ENCODE measurements around the gene SLC10A7. TPM values are rescaled to one million over a fixed set of nuclear protein-coding genes. Genes with fewer than 3 reads are reported as not detected.

SLC10A7 gene
- total and polyA plus RNA-seq, 4 donors, result 7.3 to 25.6 (median 15.5) TPM

GRCh38 chr4:146232131-146232722 is 289.5 kb downstream of the SLC10A7 start:
- Histone ChIP-seq H3K9me3 (ENCODE audit: control insufficient read depth, insufficient read depth, low read length) (no peaks in the 10 kb centered on the region), H3K27ac (ENCODE audit: low read depth, low read length) (no peak overlapping the region), H3K4me1 (ENCODE audit: control insufficient read depth, insufficient read depth, low read length) (peaks cover 5% of the 10 kb centered on the region), H3K4me3 (ENCODE audit: low read depth, low read length) (no peak overlapping the region), H3K36me3 (ENCODE audit: control insufficient read depth, insufficient read depth, low read length) (no peaks in the 10 kb centered on the region), H3K27me3 (ENCODE audit: control insufficient read depth, insufficient read depth, low read length) (no peaks in the 10 kb centered on the region)
- no peak for DNase-seq (ENCODE audit: low read depth in 4 of 6, low spot score in 6 of 6)
- WGBS (ENCODE audit: insufficient coverage), result 100% methylated on average over 1 of the region's 1 CpG

DNA sequence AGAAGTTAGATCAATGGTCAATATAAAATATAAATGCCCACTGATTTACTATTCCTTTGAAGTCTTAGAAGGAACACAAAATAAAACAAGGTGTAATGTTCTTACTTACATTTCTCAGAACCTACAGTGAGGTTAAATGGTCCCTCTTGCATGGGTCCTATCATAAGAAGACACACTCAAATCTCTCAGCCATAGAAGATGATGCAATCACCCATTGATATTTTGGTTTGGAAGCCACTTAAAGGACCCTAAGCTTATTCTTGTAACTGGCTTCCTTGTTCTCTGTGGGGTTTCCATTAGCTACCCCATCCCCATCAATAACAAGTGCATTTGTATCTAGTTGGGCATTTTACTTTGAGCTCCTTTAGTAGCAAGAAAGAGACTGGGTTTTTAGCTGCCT is 292.3 kb downstream of the SLC10A7 start:
- no peak for DNase-seq (ENCODE audit: low read depth in 4 of 6, low spot score in 6 of 6)
- no peak overlapping the region for H3K4me3 ChIP-seq (ENCODE audit: low read depth, low read length)
- no peaks in the 10 kb centered on the region for H3K9me3 ChIP-seq (ENCODE audit: control insufficient read depth, insufficient read depth, low read length)
- H3K36me3 ChIP-seq (ENCODE audit: control insufficient read depth, insufficient read depth, low read length), result no peaks in the 10 kb centered on the region
- H3K4me1 ChIP-seq (ENCODE audit: control insufficient read depth, insufficient read depth, low read length), result peaks cover 7% of the 10 kb centered on the region
- no peak overlapping the region for H3K27ac ChIP-seq (ENCODE audit: low read depth, low read length)
- no peaks in the 10 kb centered on the region for H3K27me3 ChIP-seq (ENCODE audit: control insufficient read depth, insufficient read depth, low read length)

DNA sequence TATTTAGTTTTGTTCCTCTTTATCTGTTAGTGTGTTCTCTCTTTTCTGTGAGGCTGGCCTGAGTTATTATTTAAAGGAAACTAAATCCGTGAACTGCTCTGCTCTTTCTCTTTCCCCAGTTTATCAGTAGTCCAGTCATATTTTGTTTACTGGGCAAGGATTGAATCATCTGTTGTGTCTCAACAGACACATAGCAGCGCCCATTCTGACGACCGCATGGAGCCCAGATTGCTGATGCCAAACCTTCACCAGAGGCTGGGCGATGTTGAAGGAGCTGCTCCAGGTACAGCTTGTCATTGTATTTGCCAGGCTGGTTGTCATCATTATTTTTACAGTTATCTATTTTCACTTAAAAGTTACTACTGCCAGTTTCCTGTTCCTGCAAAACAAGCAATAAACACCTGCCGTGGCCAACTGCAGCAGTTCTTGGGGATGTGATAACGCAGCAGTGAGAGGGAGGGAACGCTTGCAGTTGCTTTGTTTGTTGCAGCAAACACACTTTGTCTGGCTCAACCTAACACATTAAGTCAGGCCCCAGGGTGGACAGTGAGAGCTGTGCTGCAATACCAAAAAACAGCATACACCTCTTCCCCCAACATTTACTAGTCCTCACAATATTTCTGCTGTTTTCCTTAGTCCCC is 297.3 kb downstream of the SLC10A7 start:
- WGBS (ENCODE audit: insufficient coverage), result 14% methylated on average over 2 of the region's 8 CpGs
- no peaks in the 10 kb centered on the region for H3K36me3 ChIP-seq (ENCODE audit: control insufficient read depth, insufficient read depth, low read length)
- H3K27ac ChIP-seq (ENCODE audit: low read depth, low read length), result no peak overlapping the region
- peak in 2 of 6 donors; percentile 26 to 42 for DNase-seq (ENCODE audit: low read depth in 4 of 6, low spot score in 6 of 6)
- no peaks in the 10 kb centered on the region for H3K27me3 ChIP-seq (ENCODE audit: control insufficient read depth, insufficient read depth, low read length)
- H3K9me3 ChIP-seq (ENCODE audit: control insufficient read depth, insufficient read depth, low read length), result no peaks in the 10 kb centered on the region
- peaks cover 4% of the 10 kb centered on the region for H3K4me1 ChIP-seq (ENCODE audit: control insufficient read depth, insufficient read depth, low read length)
- H3K4me3 ChIP-seq (ENCODE audit: low read depth, low read length), result no peak overlapping the region

DNA sequence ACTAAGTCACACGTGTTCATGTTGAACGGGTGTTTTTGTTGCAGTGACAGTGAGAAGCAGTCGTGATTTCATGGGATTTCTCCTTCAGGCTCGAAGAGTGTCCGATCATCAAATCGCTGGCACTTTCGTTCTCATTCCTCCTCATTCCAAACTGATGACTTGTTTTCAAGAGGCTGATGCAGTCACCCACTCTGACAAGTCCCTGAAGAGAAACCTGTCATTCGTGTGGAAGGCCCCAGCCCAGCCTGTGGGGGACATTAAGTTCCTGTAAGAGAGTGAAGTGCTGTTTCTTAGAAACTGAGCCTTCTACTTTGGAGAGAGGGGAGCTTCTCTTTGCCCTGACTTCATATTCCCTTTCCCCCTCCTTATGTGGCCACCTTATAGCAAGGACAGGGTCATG is 299.4 kb downstream of the SLC10A7 start:
- 93% methylated on average over 7 of the region's 8 CpGs for WGBS (ENCODE audit: insufficient coverage)
- Histone ChIP-seq H3K4me3 (ENCODE audit: low read depth, low read length) (no peak overlapping the region), H3K9me3 (ENCODE audit: control insufficient read depth, insufficient read depth, low read length) (no peaks in the 10 kb centered on the region), H3K27me3 (ENCODE audit: control insufficient read depth, insufficient read depth, low read length) (no peaks in the 10 kb centered on the region), H3K27ac (ENCODE audit: low read depth, low read length) (no peak overlapping the region), H3K4me1 (ENCODE audit: control insufficient read depth, insufficient read depth, low read length) (peaks cover 4% of the 10 kb centered on the region), H3K36me3 (ENCODE audit: control insufficient read depth, insufficient read depth, low read length) (no peaks in the 10 kb centered on the region)
- DNase-seq (ENCODE audit: low read depth in 4 of 6, low spot score in 6 of 6), result no peak

DNA sequence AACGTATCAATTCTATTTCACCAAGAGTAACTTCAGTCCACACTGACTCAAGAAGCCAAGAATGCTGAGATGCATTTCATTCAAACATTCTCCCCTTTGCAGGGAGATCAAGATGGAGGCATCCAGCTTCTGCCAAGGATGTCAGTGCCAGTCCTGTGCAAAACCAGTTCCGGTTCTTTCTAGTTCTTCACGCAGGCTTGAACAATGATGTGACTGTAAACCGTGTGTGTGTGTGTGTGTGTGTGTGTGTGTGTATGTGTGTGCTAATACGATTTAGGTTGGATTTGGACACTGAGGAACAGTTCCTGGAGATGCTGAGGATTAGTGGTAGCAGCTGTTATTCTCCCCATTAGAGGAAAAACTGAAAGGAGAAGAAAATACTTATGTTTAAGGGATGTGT is 307.5 kb downstream of the SLC10A7 start, which contains the start of gene REELD1:
Gene REELD1 (plus strand): TSS at position 301 of the 400 bp plus-strand sequence. CDS start 2,415 bp downstream, outside the sequence.
- WGBS (ENCODE audit: insufficient coverage), result 79% methylated on average over 5 of the region's 5 CpGs
- Histone ChIP-seq H3K9me3 (ENCODE audit: control insufficient read depth, insufficient read depth, low read length) (no peaks in the 10 kb centered on the region), H3K4me1 (ENCODE audit: control insufficient read depth, insufficient read depth, low read length) (no peaks in the 10 kb centered on the region), H3K27me3 (ENCODE audit: control insufficient read depth, insufficient read depth, low read length) (no peaks in the 10 kb centered on the region), H3K27ac (ENCODE audit: low read depth, low read length) (no peak within 1 kb of the TSS), H3K36me3 (ENCODE audit: control insufficient read depth, insufficient read depth, low read length) (no peaks in the 10 kb centered on the region), H3K4me3 (ENCODE audit: low read depth, low read length) (no peak within 1 kb of the TSS)
- no peak for DNase-seq (ENCODE audit: low read depth in 4 of 6, low spot score in 6 of 6)

GRCh38 chr4:146212781-146213180 is 309.0 kb downstream of the SLC10A7 start:
- Histone ChIP-seq H3K4me1 (ENCODE audit: control insufficient read depth, insufficient read depth, low read length) (no peaks in the 10 kb centered on the region), H3K36me3 (ENCODE audit: control insufficient read depth, insufficient read depth, low read length) (no peaks in the 10 kb centered on the region), H3K4me3 (ENCODE audit: low read depth, low read length) (no peak overlapping the region), H3K27me3 (ENCODE audit: control insufficient read depth, insufficient read depth, low read length) (no peaks in the 10 kb centered on the region), H3K9me3 (ENCODE audit: control insufficient read depth, insufficient read depth, low read length) (no peaks in the 10 kb centered on the region), H3K27ac (ENCODE audit: low read depth, low read length) (no peak overlapping the region)
- 54% methylated on average over 2 of the region's 9 CpGs for WGBS (ENCODE audit: insufficient coverage)
- DNase-seq (ENCODE audit: low read depth in 4 of 6, low spot score in 6 of 6), result no peak

DNA sequence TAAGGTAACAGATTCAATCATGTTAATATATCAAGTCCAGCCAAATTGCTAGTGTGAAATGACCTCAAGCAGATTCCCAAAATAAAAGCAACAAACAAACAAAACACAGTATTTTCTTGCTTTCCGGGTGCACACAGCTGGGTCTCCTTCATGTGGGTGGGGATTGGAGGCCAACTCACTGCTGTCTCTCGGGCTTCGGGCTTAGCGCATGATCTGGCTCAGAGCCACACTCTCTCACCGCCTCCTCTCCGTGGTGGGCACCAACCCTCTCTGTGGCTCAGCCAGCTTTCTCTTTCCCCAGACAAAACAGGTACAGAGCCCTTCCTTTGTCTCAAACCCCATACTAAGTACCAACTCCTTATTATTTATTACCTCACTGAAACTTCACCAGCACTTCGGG is 310.3 kb downstream of the SLC10A7 start:
- Histone ChIP-seq H3K27me3 (ENCODE audit: control insufficient read depth, insufficient read depth, low read length) (no peaks in the 10 kb centered on the region), H3K36me3 (ENCODE audit: control insufficient read depth, insufficient read depth, low read length) (no peaks in the 10 kb centered on the region), H3K9me3 (ENCODE audit: control insufficient read depth, insufficient read depth, low read length) (no peaks in the 10 kb centered on the region), H3K4me3 (ENCODE audit: low read depth, low read length) (no peak overlapping the region), H3K27ac (ENCODE audit: low read depth, low read length) (no peak overlapping the region), H3K4me1 (ENCODE audit: control insufficient read depth, insufficient read depth, low read length) (no peaks in the 10 kb centered on the region)
- 59% methylated on average over 5 of the region's 7 CpGs for WGBS (ENCODE audit: insufficient coverage)
- DNase-seq (ENCODE audit: low read depth in 4 of 6, low spot score in 6 of 6), result no peak

DNA sequence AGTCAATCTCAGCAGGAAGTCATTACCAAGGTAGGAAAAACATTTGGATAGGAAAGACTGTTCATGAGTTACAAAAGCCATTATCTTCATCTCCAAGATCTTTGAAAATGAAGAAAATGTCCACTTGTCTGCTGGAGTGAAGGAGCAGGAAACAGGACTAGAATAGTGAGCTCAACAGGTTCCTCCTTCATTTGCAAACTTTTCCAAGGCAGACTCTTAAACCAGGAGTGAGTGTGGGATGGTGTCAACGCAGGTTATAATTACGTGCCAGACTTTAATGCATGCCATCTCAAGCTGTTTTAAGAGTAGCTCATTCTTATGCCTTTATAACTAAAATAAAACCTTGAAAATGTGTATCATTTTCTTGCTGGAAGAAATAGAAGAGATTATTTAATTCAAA is 310.9 kb downstream of the SLC10A7 start:
- no peaks in the 10 kb centered on the region for H3K4me1 ChIP-seq (ENCODE audit: control insufficient read depth, insufficient read depth, low read length)
- no peak for DNase-seq (ENCODE audit: low read depth in 4 of 6, low spot score in 6 of 6)
- H3K36me3 ChIP-seq (ENCODE audit: control insufficient read depth, insufficient read depth, low read length), result no peaks in the 10 kb centered on the region
- no peak overlapping the region for H3K27ac ChIP-seq (ENCODE audit: low read depth, low read length)
- WGBS (ENCODE audit: insufficient coverage), result no CpG with 5 or more reads among the region's 2 CpGs
- no peak overlapping the region for H3K4me3 ChIP-seq (ENCODE audit: low read depth, low read length)
- H3K27me3 ChIP-seq (ENCODE audit: control insufficient read depth, insufficient read depth, low read length), result no peaks in the 10 kb centered on the region
- no peaks in the 10 kb centered on the region for H3K9me3 ChIP-seq (ENCODE audit: control insufficient read depth, insufficient read depth, low read length)

- no peaks in the 10 kb centered on the region for H3K27me3 ChIP-seq (ENCODE audit: control insufficient read depth, insufficient read depth, low read length)
- H3K27ac ChIP-seq (ENCODE audit: low read depth, low read length), result no peak overlapping the region
- no peak overlapping the region for H3K4me3 ChIP-seq (ENCODE audit: low read depth, low read length)
- no peaks in the 10 kb centered on the region for H3K4me1 ChIP-seq (ENCODE audit: control insufficient read depth, insufficient read depth, low read length)
- DNase-seq (ENCODE audit: low read depth in 4 of 6, low spot score in 6 of 6), result no peak
- no peaks in the 10 kb centered on the region for H3K36me3 ChIP-seq (ENCODE audit: control insufficient read depth, insufficient read depth, low read length)
- H3K9me3 ChIP-seq (ENCODE audit: control insufficient read depth, insufficient read depth, low read length), result no peaks in the 10 kb centered on the region
- 50% methylated on average over 5 of the region's 5 CpGs for WGBS (ENCODE audit: insufficient coverage)
Measured at GRCh38 chr4:146207410-146207809, 314.3 kb downstream of the SLC10A7 start.
